K562 (cell line): ENCODE measurements around the gene PIK3R2. TPM values are rescaled to one million over a fixed set of nuclear protein-coding genes. Genes with fewer than 3 reads are reported as not detected.

Experiments used
- DMBX1 ChIP-seq: fragments of 250-450 bp; sonication (Bioruptor Pico); IDR thresholded peaks from 2 replicates; pipeline ENCODE4 v1.8.0; 2022; ENCODE audit warnings: inconsistent platforms, mild to moderate bottlenecking, moderate library complexity, borderline replicate concordance
- E2F6 ChIP-seq, 2 experiments: IDR thresholded peaks; 2 replicates each; pipeline ENCODE4 v1.6.1; 2011; ENCODE audit warnings: borderline replicate concordance in 1 of 2, control low read depth in 1 of 2, low read depth in 1 of 2, low read length in 1 of 2, mild to moderate bottlenecking in 1 of 2, mixed read lengths in 1 of 2, moderate library complexity in 1 of 2; ENCODE audit not compliant: insufficient read depth in 1 of 2, insufficient read length in 1 of 2, poor library complexity in 1 of 2, severe bottlenecking in 1 of 2; ENCODE audit errors: extremely low read depth in 1 of 2
- EP400 ChIP-seq: fragments of 450-650 bp; IDR thresholded peaks from 2 replicates; pipeline ENCODE4 v1.6.1; 2017; ENCODE audit warnings: antibody characterized with exemption, mild to moderate bottlenecking, moderate library complexity
- EZH2 ChIP-seq: IDR thresholded peaks from 2 replicates; pipeline ENCODE4 v1.6.1; 2012; ENCODE audit warnings: low read depth, mild to moderate bottlenecking, inconsistent platforms, low read length, borderline replicate concordance
- ILF3 ChIP-seq: fragments of 450-650 bp; IDR thresholded peaks from 2 replicates; pipeline ENCODE4 v1.6.1; 2018; ENCODE audit warnings: antibody characterized with exemption, mild to moderate bottlenecking, moderate library complexity, borderline replicate concordance
- MEIS2 ChIP-seq: fragments of 450-650 bp; IDR thresholded peaks from 2 replicates; pipeline ENCODE4 v1.6.1; 2014; ENCODE audit warnings: mild to moderate bottlenecking; ENCODE audit not compliant: partially characterized antibody
- NFATC3 ChIP-seq: fragments of 450-650 bp; IDR thresholded peaks from 2 replicates; pipeline ENCODE4 v1.6.1; 2017; ENCODE audit warnings: mild to moderate bottlenecking
- RBM15 ChIP-seq: fragments of 200-400 bp; formaldehyde crosslinking; IDR thresholded peaks from 2 replicates; pipeline ENCODE4 v1.6.1; 2018; ENCODE audit warnings: mild to moderate bottlenecking, low read length, moderate library complexity; ENCODE audit not compliant: insufficient read depth
- SAFB ChIP-seq: fragments of 200-400 bp; formaldehyde crosslinking; IDR thresholded peaks from 2 replicates; pipeline ENCODE4 v1.6.1; 2017; ENCODE audit warnings: low read depth, low read length, borderline replicate concordance
- TAF15 ChIP-seq: fragments of 200-400 bp; formaldehyde crosslinking; IDR thresholded peaks from 2 replicates; pipeline ENCODE4 v1.6.1; 2017; ENCODE audit warnings: mild to moderate bottlenecking, low read depth, low read length, moderate library complexity
- TEAD2 ChIP-seq: fragments of 450-650 bp; IDR thresholded peaks from 2 replicates; pipeline ENCODE4 v1.6.1; 2016; ENCODE audit warnings: missing genetic modification characterization, control low read depth, missing compliant biosample characterization
- ZFPM2 ChIP-seq: fragments of 250-450 bp; sonication (Bioruptor Pico); IDR thresholded peaks from 2 replicates; pipeline ENCODE4 v1.5.1; 2022; ENCODE audit warnings: mild to moderate bottlenecking
- ZFX ChIP-seq: sonication (generic); formaldehyde crosslinking; IDR thresholded peaks from 2 replicates; pipeline ENCODE4 v1.8.0; 2022; ENCODE audit warnings: mild to moderate bottlenecking, missing genetic modification reagents, moderate library complexity
- ZNF699 ChIP-seq: fragments of 250-450 bp; sonication (Bioruptor Pico); IDR thresholded peaks from 2 replicates; pipeline ENCODE4 v1.8.0; 2021; ENCODE audit warnings: mild to moderate bottlenecking, moderate library complexity; ENCODE audit not compliant: insufficient replicate concordance
- ZSCAN32 ChIP-seq: fragments of 450-650 bp; formaldehyde crosslinking; IDR thresholded peaks from 2 replicates; pipeline ENCODE4 v1.4.0; 2020; ENCODE audit warnings: mild to moderate bottlenecking, moderate library complexity
- polyA plus RNA-seq, 8 experiments: library from polyadenylated mRNA; depleted of rRNA in 4 of 8; stranded (reverse) in 5 of 8; unstranded in 3 of 8; fragments of >200 nt; fragmentation: Nextera tagmentation in 2 of 8; fragmentation: Illumina TruSeq in 1 of 8; extraction: Ambion mirVana in 2 of 8; extraction: Trizol in 1 of 8; gene quantifications; 2 replicates each; pipeline versions ENCODE4 v1.2.1 to v1.2.3, GENCODE V29; 2011 to 2014; ENCODE audit warnings: inconsistent platforms in 1 of 8, missing spikeins in 1 of 8
- total RNA-seq, 7 experiments: library from RNA; depleted of rRNA in 6 of 7; stranded (reverse); fragments of >200 nt in 6 of 7; fragmentation: Illumina TruSeq in 2 of 7; extraction: Trizol in 2 of 7; gene quantifications; 2 replicates each; pipeline versions ENCODE4 v1.2.1 to v1.2.3, GENCODE V29; 2011 to 2021; ENCODE audit warnings: low replicate concordance in 1 of 7
- TF ChIP-seq, protein P1 (sequence below): fragments of 250-450 bp; sonication (Bioruptor Pico); IDR thresholded peaks from 2 replicates; pipeline ENCODE4 v1.5.1; 2021; ENCODE audit warnings: mild to moderate bottlenecking
- TF ChIP-seq, protein P2 (sequence below): sonication (generic); formaldehyde crosslinking; IDR thresholded peaks from 2 replicates; pipeline ENCODE4 v1.8.0; 2022; ENCODE audit warnings: missing genetic modification reagents, mild to moderate bottlenecking, borderline replicate concordance

The PIK3R2 gene
- total and polyA plus RNA-seq, 9 of the 15 experiments (the other 6 are each of a cell fraction or from before 2014, with no cell fraction given): 0.39 to 37.9 (median 5.3) TPM

DNA sequence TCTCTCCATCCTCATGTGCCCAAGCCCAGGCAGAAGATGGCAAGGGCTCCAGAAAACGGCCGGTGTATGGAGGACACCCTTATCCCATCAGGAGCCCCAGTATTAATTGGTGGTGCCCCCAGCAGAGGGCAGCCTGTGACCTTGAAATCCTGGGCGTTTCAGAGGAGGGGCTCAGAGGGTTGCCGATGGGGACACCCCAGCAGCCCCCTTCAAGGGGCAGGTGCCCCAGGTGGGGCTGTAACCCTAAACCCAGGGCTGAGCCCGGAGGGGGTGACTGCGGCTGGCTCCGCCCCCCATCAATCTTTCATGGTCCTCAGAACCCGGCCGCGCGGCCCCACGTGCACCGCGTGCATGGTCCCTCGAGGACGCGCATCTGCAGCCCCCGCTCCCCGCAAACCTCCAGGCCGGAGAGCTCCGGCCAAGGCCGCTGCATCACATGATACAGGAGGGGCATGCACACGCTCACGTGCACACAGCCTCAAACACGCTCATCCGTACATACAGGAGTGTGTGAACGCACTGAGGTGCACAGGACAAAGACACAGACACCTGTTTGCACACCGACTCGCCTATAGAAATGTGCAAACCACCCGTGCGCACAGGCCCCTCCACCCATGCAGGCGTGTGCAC, 49.9 kb downstream of the PIK3R2 start (continued):
- TF ChIP-seq, protein P1, sequence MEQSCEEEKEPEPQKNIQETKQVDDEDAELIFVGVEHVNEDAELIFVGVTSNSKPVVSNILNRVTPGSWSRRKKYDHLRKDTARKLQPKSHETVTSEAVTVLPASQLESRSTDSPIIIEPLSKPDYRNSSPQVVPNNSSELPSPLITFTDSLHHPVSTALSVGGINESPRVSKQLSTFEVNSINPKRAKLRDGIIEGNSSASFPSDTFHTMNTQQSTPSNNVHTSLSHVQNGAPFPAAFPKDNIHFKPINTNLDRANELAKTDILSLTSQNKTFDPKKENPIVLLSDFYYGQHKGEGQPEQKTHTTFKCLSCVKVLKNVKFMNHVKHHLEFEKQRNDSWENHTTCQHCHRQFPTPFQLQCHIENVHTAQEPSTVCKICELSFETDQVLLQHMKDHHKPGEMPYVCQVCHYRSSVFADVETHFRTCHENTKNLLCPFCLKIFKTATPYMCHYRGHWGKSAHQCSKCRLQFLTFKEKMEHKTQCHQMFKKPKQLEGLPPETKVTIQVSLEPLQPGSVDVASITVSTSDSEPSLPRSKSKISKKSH (CRISPR knock-in tag): no peak
- peak; percentile 52; the same call in 1 of the 2 replicates for TF ChIP-seq EP400
- TF ChIP-seq, protein P2, sequence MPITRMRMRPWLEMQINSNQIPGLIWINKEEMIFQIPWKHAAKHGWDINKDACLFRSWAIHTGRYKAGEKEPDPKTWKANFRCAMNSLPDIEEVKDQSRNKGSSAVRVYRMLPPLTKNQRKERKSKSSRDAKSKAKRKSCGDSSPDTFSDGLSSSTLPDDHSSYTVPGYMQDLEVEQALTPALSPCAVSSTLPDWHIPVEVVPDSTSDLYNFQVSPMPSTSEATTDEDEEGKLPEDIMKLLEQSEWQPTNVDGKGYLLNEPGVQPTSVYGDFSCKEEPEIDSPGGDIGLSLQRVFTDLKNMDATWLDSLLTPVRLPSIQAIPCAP (CRISPR knock-in tag): no peak
- no peak for TF ChIP-seq ZSCAN32 (CRISPR knock-in tag)
- TF ChIP-seq ZFPM2: no peak
- TF ChIP-seq ZNF699: no peak
- TF ChIP-seq DMBX1 (CRISPR knock-in tag): no peak
- no peak for TF ChIP-seq NFATC3
- TF ChIP-seq TEAD2 (tag): no peak
- no peak for TF ChIP-seq ILF3
- peak; percentile 86 for TF ChIP-seq MEIS2
- TF ChIP-seq E2F6 (IDR thresholded peaks at IDR 0.05; ENCODE audit: borderline replicate concordance in 1 of 2, extremely low read depth in 1 of 2, insufficient read depth in 1 of 2, insufficient read length in 1 of 2, low read depth in 1 of 2, low read length in 1 of 2, poor library complexity in 1 of 2, severe bottlenecking in 1 of 2): peak; percentile 89 to 95
- TF ChIP-seq ZFX (CRISPR knock-in tag): peak; percentile 72
- no peak for TF ChIP-seq EZH2
- TF ChIP-seq TAF15: no peak
- TF ChIP-seq RBM15: no peak
- TF ChIP-seq SAFB: no peak
